Inflammatory macrophage (primary cell): ENCODE results near the gene ANKRD23.

Experiments
- DNase-seq, 2 donors: peaks; one replicate each; pipeline ENCODE4 v3.0.0-alpha.2; 2020 to 2022

The ANKRD23 gene

DNA sequence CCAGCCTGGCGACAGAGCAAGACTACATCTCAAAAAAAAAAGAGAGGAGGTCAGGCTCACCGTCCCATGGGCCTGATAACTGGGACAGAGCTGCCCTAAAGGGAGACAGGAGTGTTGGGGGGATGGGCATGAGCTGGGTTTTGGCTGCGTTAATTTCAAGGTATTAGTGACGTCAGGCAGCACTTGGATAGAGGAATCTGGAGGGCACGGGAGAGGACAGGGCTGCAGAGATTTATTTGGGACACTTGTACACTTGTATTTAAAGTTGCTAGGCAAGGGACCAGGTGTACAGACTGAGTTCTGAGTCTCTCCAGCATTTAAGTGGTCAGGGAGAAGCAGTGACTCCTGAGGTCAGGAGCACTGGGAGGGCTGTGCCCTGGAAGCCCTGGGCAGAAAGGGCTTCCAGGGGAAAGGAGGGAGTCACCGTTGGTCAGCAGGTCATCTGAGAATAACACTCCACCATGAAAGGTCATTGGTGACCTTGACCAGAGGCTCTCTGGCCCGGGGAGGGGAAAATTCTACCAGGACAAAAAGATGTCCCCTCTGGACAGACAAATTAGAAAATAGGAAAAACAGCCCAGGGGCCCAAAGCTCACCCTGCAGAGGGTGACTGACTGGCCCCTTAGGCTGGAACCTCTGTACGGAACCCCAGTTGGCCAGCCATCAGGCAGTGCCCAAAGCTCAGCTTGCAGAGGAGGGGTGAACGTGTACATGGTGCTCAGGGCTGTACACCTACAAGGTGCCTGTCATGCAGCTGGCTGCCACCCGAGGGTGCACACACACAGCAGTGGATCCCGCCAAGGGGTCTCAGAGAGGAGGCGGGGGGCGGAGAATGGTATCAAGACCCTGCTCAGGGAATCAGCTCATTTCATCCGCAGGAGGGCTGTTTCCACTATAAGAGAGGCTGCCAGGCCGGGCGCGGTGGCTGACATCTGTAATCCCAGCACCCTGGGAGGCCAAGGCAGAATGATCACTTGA, 50.8 kb downstream of the ANKRD23 start:
- no peak for DNase-seq

DNA sequence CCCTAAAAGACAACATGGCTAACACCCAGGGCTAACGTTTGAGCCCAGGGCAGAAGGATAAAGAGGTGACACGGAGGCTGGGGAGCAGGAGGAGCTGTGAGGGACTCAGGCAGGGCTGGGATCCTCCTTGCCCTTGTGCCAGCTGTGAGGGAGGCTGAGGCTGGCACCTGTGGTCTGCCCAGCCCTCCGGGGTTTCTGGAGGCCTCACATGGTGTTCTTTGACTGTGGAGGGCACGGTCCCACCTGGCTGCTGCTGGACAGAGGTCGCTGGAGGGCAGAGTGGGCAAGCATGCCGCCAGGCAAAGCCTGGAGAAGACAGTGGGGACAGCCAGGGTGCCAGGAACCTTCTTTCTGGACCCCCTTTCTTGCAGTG, 54.6 kb downstream of the ANKRD23 start:
- DNase-seq: no peak

DNA sequence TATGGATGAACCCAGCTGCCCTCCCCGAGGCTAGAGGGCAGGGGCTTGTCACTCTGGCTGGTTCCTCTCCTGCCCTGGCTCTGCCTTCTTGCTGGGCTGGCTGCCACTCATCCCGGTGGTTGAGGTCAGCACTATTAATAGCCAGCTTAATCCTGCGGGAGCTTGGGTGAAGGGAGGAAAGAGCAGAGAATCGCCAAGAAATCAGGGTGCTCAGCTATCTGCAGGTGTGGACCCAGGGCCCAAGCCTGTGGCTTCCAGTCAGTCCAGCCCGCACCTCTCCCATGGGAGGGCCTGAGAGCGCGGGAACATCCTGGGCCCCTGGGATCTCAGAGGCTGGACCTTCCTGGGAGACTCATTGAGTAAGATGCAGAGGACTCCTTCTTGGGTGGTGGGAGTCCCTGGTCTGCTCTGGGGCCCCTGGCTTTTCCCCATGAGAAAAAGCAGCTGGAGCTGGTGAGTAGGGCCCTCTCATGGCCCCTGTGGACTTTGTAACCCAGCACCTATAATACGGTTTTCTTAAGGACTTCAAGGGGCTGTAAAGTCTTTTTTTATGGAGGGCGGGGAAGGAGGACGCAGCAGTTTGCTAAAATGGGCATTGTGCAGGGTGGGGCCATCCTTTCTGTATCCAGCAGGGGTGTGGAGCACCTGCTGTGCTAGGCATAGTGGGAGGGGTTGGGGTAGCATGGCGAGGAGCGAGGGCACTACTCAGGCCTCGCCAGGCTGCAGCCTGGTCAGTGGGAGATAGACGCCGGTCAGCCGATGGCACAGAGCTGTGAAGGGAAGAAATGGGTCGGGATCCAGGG, 55.2 kb downstream of the ANKRD23 start:
- DNase-seq: no peak
